GM18498 (cell line): ENCODE results near the gene THADA.

ENCODE experiments used
- ATAC-seq: cut with Tn5 transposase; IDR thresholded peaks from one replicate; pipeline ENCODE4 v1.9.1; 2021; ENCODE audit warnings: mild to moderate bottlenecking, moderate library complexity; ENCODE audit not compliant: unreplicated experiment

Gene THADA

GRCh38 chr2:43469713-43470112, 126.1 kb downstream of the THADA start:
- ATAC-seq, result no peak

- ATAC-seq, result no peak
Measured at GRCh38 chr2:43469094-43469493, 126.7 kb downstream of the THADA start.

- no peak for ATAC-seq
Measured at GRCh38 chr2:43467891-43468290, 127.9 kb downstream of the THADA start.

GRCh38 chr2:43465234-43465633, 130.6 kb downstream of the THADA start:
- ATAC-seq, result no peak

- ATAC-seq, result no peak
Measured at GRCh38 chr2:43464590-43464989, 131.2 kb downstream of the THADA start.

GRCh38 chr2:43462866-43463641, 132.8 kb downstream of the THADA start:
- no peak for ATAC-seq

GRCh38 chr2:43461453-43462073, 134.3 kb downstream of the THADA start:
- peak; percentile 87 for ATAC-seq

- ATAC-seq, result no peak
Measured at GRCh38 chr2:43460611-43461365, 135.1 kb downstream of the THADA start.

- no peak for ATAC-seq
Measured at GRCh38 chr2:43460174-43460546, 135.7 kb downstream of the THADA start.

GRCh38 chr2:43459446-43460173, 136.2 kb downstream of the THADA start:
- ATAC-seq, result no peak

GRCh38 chr2:43458014-43458628, 137.7 kb downstream of the THADA start:
- ATAC-seq, result no peak

GRCh38 chr2:43455731-43456642, 139.9 kb downstream of the THADA start:
- peak; percentile 48 for ATAC-seq

GRCh38 chr2:43455296-43455695, 140.5 kb downstream of the THADA start:
- no peak for ATAC-seq

GRCh38 chr2:43454791-43455190, 141.0 kb downstream of the THADA start:
- ATAC-seq, result no peak

GRCh38 chr2:43453179-43454170, 142.4 kb downstream of the THADA start:
- no peak for ATAC-seq

- no peak for ATAC-seq
Measured at GRCh38 chr2:43452318-43452731, 143.5 kb downstream of the THADA start.

GRCh38 chr2:43450617-43451016, 145.2 kb downstream of the THADA start:
- ATAC-seq, result no peak

GRCh38 chr2:43448822-43449110, 147.1 kb downstream of the THADA start:
- ATAC-seq, result no peak
